Caco-2 (cell line): ENCODE measurements around the gene TAS1R3. TPM values are rescaled to one million over a fixed set of nuclear protein-coding genes. Genes with fewer than 3 reads are reported as not detected.

Experiments used
- BruUV-seq: library from RNA; stranded (reverse); fragments of 400-500 nt; replicated peaks from 2 replicates; lab custom pipeline; 2021; lab: Mats Ljungman, UMichigan
- CTCF ChIA-PET: fragments of 300-600 bp; sonication (Branson Sonifier 250); formaldehyde crosslinking; loops from one replicate; lab custom pipeline; 2022; ENCODE audit warnings: antibody characterized with exemption; lab: Charles Lee
- POLR2A ChIA-PET: fragments of 300-600 bp; sonication (Branson Sonifier 250); formaldehyde crosslinking; loops from one replicate; lab custom pipeline; 2022; ENCODE audit warnings: antibody characterized with exemption; lab: Charles Lee
- DNase-seq, 2 experiments: peaks; one replicate each; pipeline versions ENCODE4 v3.0.0 to v3.0.0-alpha.2; 2020 to 2022
- H3K27me3 ChIP-seq: replicated peaks from 2 replicates; pipeline ENCODE4 v1.6.0; 2011; ENCODE audit warnings: low read length; ENCODE audit not compliant: control insufficient read depth, insufficient read depth
- H3K36me3 ChIP-seq: 2 replicates; pipeline ENCODE4 v1.5.1; 2011; ENCODE audit warnings: low read length; ENCODE audit not compliant: control insufficient read depth, insufficient read depth
- H3K4me1 ChIP-seq: fragments of 250-450 bp; sonication (Bioruptor Pico); 2 replicates; pipeline ENCODE4 v1.5.1; 2020; ENCODE audit warnings: mild to moderate bottlenecking
- H3K4me3 ChIP-seq: 2 replicates; pipeline ENCODE4 v1.5.1; 2011; ENCODE audit warnings: low read depth, mild to moderate bottlenecking, control low read depth, low read length
- H3K9me3 ChIP-seq: fragments of 250-450 bp; sonication (Bioruptor Pico); 2 replicates; pipeline ENCODE4 v1.5.1; 2020; ENCODE audit warnings: mild to moderate bottlenecking, moderate library complexity
- H3K27ac Mint-ChIP-seq: one replicate; pipeline ENCODE4 v1.8.0; 2022; ENCODE audit warnings: mixed read lengths; ENCODE audit not compliant: unreplicated experiment
- H3K27me3 Mint-ChIP-seq: one replicate; pipeline ENCODE4 v1.8.0; 2022; ENCODE audit warnings: mixed read lengths; ENCODE audit not compliant: insufficient read depth, unreplicated experiment
- H3K36me3 Mint-ChIP-seq: one replicate; pipeline ENCODE4 v1.8.0; 2022; ENCODE audit warnings: mild to moderate bottlenecking, mixed read lengths; ENCODE audit not compliant: insufficient read depth, unreplicated experiment
- H3K4me1 Mint-ChIP-seq: one replicate; pipeline ENCODE4 v1.8.0; 2022; ENCODE audit warnings: low read depth, mixed read lengths; ENCODE audit not compliant: unreplicated experiment
- H3K4me3 Mint-ChIP-seq: one replicate; pipeline ENCODE4 v1.8.0; 2022; ENCODE audit warnings: mild to moderate bottlenecking, moderate library complexity, mixed read lengths; ENCODE audit not compliant: unreplicated experiment
- H3K9me3 Mint-ChIP-seq: one replicate; pipeline ENCODE4 v1.8.0; 2022; ENCODE audit warnings: mixed read lengths; ENCODE audit not compliant: unreplicated experiment
- intact Hi-C: fragments of 100-400 bp; cut with micrococcal nuclease; formaldehyde crosslinking; loops from one replicate; pipeline ENCODE4 v1.10.0; 2022; ENCODE audit not compliant: unreplicated experiment
- total RNA-seq: library from RNA; stranded (reverse); gene quantifications from 2 replicates; pipeline ENCODE4 v1.2.3, GENCODE V29; 2022
- TF ChIP-seq, protein P1 (sequence below), 2 experiments: fragments of 200-600 bp in 1 of 2; IDR thresholded peaks; 1 replicate in 1 of 2; 2 replicates in 1 of 2; pipeline versions ENCODE4 v1.5.1 to v1.8.0; 2011 to 2022; ENCODE audit warnings: antibody characterized with exemption in 1 of 2, control low read depth in 1 of 2, inconsistent platforms in 1 of 2, low read depth in 1 of 2, low read length in 1 of 2, mild to moderate bottlenecking in 1 of 2, moderate library complexity in 1 of 2; ENCODE audit not compliant: insufficient read depth in 1 of 2, severe bottlenecking in 1 of 2, unreplicated experiment in 1 of 2

The TAS1R3 gene
- total RNA-seq, 1 experiment from 2014 or later = 0.29 TPM

DNA sequence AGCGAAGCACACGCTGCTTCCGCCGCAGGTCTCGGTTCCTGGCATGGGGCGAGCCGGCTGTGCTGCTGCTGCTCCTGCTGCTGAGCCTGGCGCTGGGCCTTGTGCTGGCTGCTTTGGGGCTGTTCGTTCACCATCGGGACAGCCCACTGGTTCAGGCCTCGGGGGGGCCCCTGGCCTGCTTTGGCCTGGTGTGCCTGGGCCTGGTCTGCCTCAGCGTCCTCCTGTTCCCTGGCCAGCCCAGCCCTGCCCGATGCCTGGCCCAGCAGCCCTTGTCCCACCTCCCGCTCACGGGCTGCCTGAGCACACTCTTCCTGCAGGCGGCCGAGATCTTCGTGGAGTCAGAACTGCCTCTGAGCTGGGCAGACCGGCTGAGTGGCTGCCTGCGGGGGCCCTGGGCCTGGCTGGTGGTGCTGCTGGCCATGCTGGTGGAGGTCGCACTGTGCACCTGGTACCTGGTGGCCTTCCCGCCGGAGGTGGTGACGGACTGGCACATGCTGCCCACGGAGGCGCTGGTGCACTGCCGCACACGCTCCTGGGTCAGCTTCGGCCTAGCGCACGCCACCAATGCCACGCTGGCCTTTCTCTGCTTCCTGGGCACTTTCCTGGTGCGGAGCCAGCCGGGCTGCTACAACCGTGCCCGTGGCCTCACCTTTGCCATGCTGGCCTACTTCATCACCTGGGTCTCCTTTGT, 2.6 kb downstream of the TAS1R3 start:
- no peaks in the 10 kb centered on the region for H3K9me3 Mint-ChIP-seq
- TF ChIP-seq, protein P1, sequence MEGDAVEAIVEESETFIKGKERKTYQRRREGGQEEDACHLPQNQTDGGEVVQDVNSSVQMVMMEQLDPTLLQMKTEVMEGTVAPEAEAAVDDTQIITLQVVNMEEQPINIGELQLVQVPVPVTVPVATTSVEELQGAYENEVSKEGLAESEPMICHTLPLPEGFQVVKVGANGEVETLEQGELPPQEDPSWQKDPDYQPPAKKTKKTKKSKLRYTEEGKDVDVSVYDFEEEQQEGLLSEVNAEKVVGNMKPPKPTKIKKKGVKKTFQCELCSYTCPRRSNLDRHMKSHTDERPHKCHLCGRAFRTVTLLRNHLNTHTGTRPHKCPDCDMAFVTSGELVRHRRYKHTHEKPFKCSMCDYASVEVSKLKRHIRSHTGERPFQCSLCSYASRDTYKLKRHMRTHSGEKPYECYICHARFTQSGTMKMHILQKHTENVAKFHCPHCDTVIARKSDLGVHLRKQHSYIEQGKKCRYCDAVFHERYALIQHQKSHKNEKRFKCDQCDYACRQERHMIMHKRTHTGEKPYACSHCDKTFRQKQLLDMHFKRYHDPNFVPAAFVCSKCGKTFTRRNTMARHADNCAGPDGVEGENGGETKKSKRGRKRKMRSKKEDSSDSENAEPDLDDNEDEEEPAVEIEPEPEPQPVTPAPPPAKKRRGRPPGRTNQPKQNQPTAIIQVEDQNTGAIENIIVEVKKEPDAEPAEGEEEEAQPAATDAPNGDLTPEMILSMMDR (IDR thresholded peaks at IDR 0.05; ENCODE audit: insufficient read depth in 1 of 2, low read depth in 1 of 2, low read length in 1 of 2, severe bottlenecking in 1 of 2, unreplicated experiment in 1 of 2) = no peak
- H3K9me3 ChIP-seq = no peaks in the 10 kb centered on the region
- ChIA-PET POLR2A (no interaction called here), CTCF (no interaction called here)
- H3K36me3 Mint-ChIP-seq = peaks cover 43% of the 10 kb centered on the region
- no peak overlapping the region for H3K4me3 ChIP-seq
- no peak for DNase-seq
- H3K4me3 Mint-ChIP-seq = no peak overlapping the region
- no peaks in the 10 kb centered on the region for H3K27me3 ChIP-seq
- no peaks in the 10 kb centered on the region for H3K27me3 Mint-ChIP-seq
- no peaks in the 10 kb centered on the region for H3K4me1 Mint-ChIP-seq
- H3K4me1 ChIP-seq = no peaks in the 10 kb centered on the region
- intact Hi-C loops = no loop called here
- no peak overlapping the region for H3K27ac Mint-ChIP-seq
- H3K36me3 ChIP-seq = no peaks in the 10 kb centered on the region
- no TSS peak for BruUV-seq

DNA sequence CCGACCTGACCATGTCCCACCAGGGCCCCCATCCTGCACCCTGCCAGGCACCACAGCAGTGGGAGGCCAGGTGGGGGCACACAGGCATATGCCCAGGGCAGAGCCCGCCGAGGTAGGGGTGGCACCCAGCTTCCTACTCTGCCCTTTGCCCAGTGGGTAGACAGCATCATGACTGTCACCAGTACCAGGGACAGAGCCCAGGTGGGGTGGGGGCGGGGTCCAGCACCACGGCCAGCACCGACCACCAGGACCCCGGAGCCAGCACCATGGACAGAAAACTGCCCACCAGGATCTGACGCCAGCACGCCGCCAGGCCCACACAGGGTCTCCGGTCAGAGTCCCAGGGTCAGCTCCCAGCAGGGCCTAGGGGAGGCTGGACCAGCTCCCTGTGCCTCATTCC, 3.8 kb downstream of the TAS1R3 start:
- H3K27me3 Mint-ChIP-seq = no peaks in the 10 kb centered on the region
- Histone ChIP-seq H3K27me3 (no peaks in the 10 kb centered on the region), H3K4me3 (no peak overlapping the region), H3K4me1 (no peaks in the 10 kb centered on the region), H3K9me3 (no peaks in the 10 kb centered on the region), H3K36me3 (no peaks in the 10 kb centered on the region)
- H3K27ac Mint-ChIP-seq = no peak overlapping the region
- no peak overlapping the region for H3K4me3 Mint-ChIP-seq
- intact Hi-C loops = no loop called here
- no peak for DNase-seq
- H3K9me3 Mint-ChIP-seq = no peaks in the 10 kb centered on the region
- BruUV-seq = no TSS peak
- TF ChIP-seq, protein P1 (IDR thresholded peaks at IDR 0.05; ENCODE audit: insufficient read depth in 1 of 2, low read depth in 1 of 2, low read length in 1 of 2, severe bottlenecking in 1 of 2, unreplicated experiment in 1 of 2) = no peak
- H3K4me1 Mint-ChIP-seq = no peaks in the 10 kb centered on the region
- CTCF ChIA-PET = no interaction called here
- peaks cover 39% of the 10 kb centered on the region for H3K36me3 Mint-ChIP-seq
- POLR2A ChIA-PET = no interaction called here

DNA sequence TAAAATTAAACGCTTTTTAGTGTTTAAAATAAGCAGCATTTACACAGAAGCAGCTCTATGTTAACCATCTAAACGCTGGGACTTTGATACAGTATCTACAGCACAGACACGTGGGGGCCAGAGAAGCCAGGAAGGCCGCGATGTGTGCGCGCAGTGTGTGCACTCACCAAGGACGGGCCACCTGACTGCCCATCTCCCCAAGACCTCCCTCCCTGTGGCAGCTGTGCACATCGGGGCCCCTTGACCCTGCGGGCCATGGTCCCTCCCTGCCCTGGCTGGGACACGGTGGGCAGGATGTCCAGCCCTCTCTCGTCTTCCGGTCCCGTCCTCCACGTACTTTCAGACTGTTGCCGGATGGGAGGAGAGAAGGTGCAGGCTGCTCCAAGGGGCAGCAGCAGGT, 4.2 kb downstream of the TAS1R3 start:
- TF ChIP-seq, protein P1 (IDR thresholded peaks at IDR 0.05; ENCODE audit: insufficient read depth in 1 of 2, low read depth in 1 of 2, low read length in 1 of 2, severe bottlenecking in 1 of 2, unreplicated experiment in 1 of 2) = no peak
- Mint-ChIP-seq H3K27ac (no peak overlapping the region), H3K4me3 (no peak overlapping the region), H3K27me3 (no peaks in the 10 kb centered on the region), H3K4me1 (no peaks in the 10 kb centered on the region), H3K36me3 (peaks cover 44% of the 10 kb centered on the region), H3K9me3 (no peaks in the 10 kb centered on the region)
- no peak for DNase-seq
- intact Hi-C loops = no loop called here
- H3K4me1 ChIP-seq = no peaks in the 10 kb centered on the region
- no peak overlapping the region for H3K4me3 ChIP-seq
- H3K9me3 ChIP-seq = no peaks in the 10 kb centered on the region
- no peaks in the 10 kb centered on the region for H3K27me3 ChIP-seq
- ChIA-PET CTCF (no interaction called here), POLR2A (no interaction called here)
- no TSS peak for BruUV-seq
- H3K36me3 ChIP-seq = no peaks in the 10 kb centered on the region
